OCI-LY7 (cell line): ENCODE data around the gene PODNL1. TPM values are rescaled to one million over a fixed set of nuclear protein-coding genes. Genes with fewer than 3 reads are reported as not detected.
"Not testable (repeated sequence)": the region's sequence is repeated elsewhere in the genome, so short reads cannot be mapped to it uniquely, and the experiment has no call there.

ENCODE experiments used
- BruUV-seq: library from RNA; stranded (reverse); fragments of 400-500 nt; replicated peaks from 2 replicates; lab custom pipeline; 2021; lab: Mats Ljungman, UMichigan
- CTCF ChIA-PET: fragments of 300-600 bp; sonication (Branson Sonifier 250); formaldehyde crosslinking; loops from one replicate; lab custom pipeline; 2022; ENCODE audit warnings: antibody characterized with exemption; ENCODE audit not compliant: unreplicated experiment; lab: Charles Lee
- POLR2A ChIA-PET: fragments of 300-600 bp; sonication (Branson Sonifier 250); formaldehyde crosslinking; loops from one replicate; lab custom pipeline; 2022; ENCODE audit warnings: antibody characterized with exemption; lab: Charles Lee
- DNase-seq: peaks from one replicate; pipeline ENCODE4 v3.0.0-alpha.2; 2015; ENCODE audit warnings: low spot score
- H2AFZ ChIP-seq: fragments of 200-600 bp; sonication (generic), shearing (Covaris generic); 2 replicates; pipeline ENCODE4 v1.6.1; 2014; ENCODE audit warnings: mild to moderate bottlenecking, antibody characterized with exemption, low read length, moderate library complexity
- H3K27ac ChIP-seq: fragments of 200-600 bp; sonication (generic); 2 replicates; pipeline ENCODE4 v1.5.1; 2014; ENCODE audit warnings: mixed run types, low read depth, mild to moderate bottlenecking, moderate library complexity, low read length, inconsistent platforms; ENCODE audit not compliant: poor library complexity, severe bottlenecking
- H3K36me3 ChIP-seq: fragments of 200-600 bp; sonication (generic); 2 replicates; pipeline ENCODE4 v1.6.1; 2014; ENCODE audit warnings: mild to moderate bottlenecking, antibody characterized with exemption, low read length, moderate library complexity, mixed read lengths; ENCODE audit not compliant: insufficient read depth
- H3K4me1 ChIP-seq: fragments of 200-600 bp; sonication (generic); 2 replicates; pipeline ENCODE4 v1.5.1; 2014; ENCODE audit warnings: mild to moderate bottlenecking, low read length; ENCODE audit not compliant: insufficient read depth, poor library complexity, severe bottlenecking
- H3K4me2 ChIP-seq: fragments of 200-600 bp; sonication (generic); 2 replicates; pipeline ENCODE4 v1.6.1; 2014; ENCODE audit warnings: mild to moderate bottlenecking, low read length
- H3K4me3 ChIP-seq: fragments of 200-600 bp; sonication (generic); 2 replicates; pipeline ENCODE4 v1.5.1; 2014; ENCODE audit warnings: mild to moderate bottlenecking, low read depth, low read length; ENCODE audit not compliant: poor library complexity, severe bottlenecking
- H3K79me2 ChIP-seq: fragments of 200-600 bp; sonication (generic); 2 replicates; pipeline ENCODE4 v1.6.1; 2016; ENCODE audit warnings: low read depth, mild to moderate bottlenecking, low read length, moderate library complexity, mixed read lengths; ENCODE audit not compliant: insufficient read depth
- H3K9me2 ChIP-seq: fragments of 200-600 bp; sonication (generic); 2 replicates; pipeline ENCODE4 v1.6.1; 2016; ENCODE audit warnings: mild to moderate bottlenecking, low read length, mixed read lengths; ENCODE audit not compliant: insufficient read depth
- H3K9me3 ChIP-seq: fragments of 200-600 bp; sonication (generic); 2 replicates; pipeline ENCODE4 v1.6.1; 2014; ENCODE audit warnings: mild to moderate bottlenecking, mixed run types, low read length, mixed read lengths
- H4K20me1 ChIP-seq: fragments of 200-600 bp; sonication (generic); 2 replicates; pipeline ENCODE4 v1.6.1; 2014; ENCODE audit warnings: mild to moderate bottlenecking, antibody characterized with exemption, low read length, moderate library complexity, mixed read lengths; ENCODE audit not compliant: insufficient read depth
- CTCF ChIP-seq: fragments of 200-600 bp; sonication (generic); conservative IDR thresholded peaks from 2 replicates; pipeline ENCODE4 v1.5.1; 2014; ENCODE audit warnings: mild to moderate bottlenecking, antibody characterized with exemption, low read length, moderate library complexity, mixed read lengths
- EZH2phosphoT487 ChIP-seq: fragments of 200-600 bp; sonication (generic); IDR thresholded peaks from 2 replicates; pipeline ENCODE4 v1.6.1; 2018; ENCODE audit warnings: low read depth, borderline replicate concordance, mild to moderate bottlenecking, mixed run types, antibody characterized with exemption, low read length, moderate library complexity, mixed read lengths
- intact Hi-C: fragments of 100-400 bp; cut with micrococcal nuclease; formaldehyde crosslinking; loops from one replicate; pipeline ENCODE4 v1.10.0; 2022; ENCODE audit not compliant: unreplicated experiment
- total RNA-seq, 2 experiments: library from RNA; depleted of rRNA in 1 of 2; stranded (reverse); fragments of >200 nt in 1 of 2; shearing (Covaris generic) in 1 of 2; gene quantifications; 2 replicates each; pipeline ENCODE4 v1.2.3, GENCODE V29; 2014 to 2022

Gene PODNL1
- total RNA-seq, 2 experiments from 2014 or later, result 0.16 TPM; not detected in 1

GRCh38 chr19:13976446-13976845 is 38.2 kb upstream of the PODNL1 start:
- no TSS peak for BruUV-seq
- intact Hi-C loops, result no loop called here
- Histone ChIP-seq H3K4me1 (peaks cover 35% of the 10 kb centered on the region), H3K36me3 (peaks cover 34% of the 10 kb centered on the region), H3K9me3 (no peaks in the 10 kb centered on the region), H3K4me2 (no peak overlapping the region), H3K4me3 (no peak overlapping the region), H2AFZ (no peak overlapping the region), H3K9me2 (no peaks in the 10 kb centered on the region), H3K27ac (no peak overlapping the region), H4K20me1 (no peaks in the 10 kb centered on the region), H3K79me2 (no peaks in the 10 kb centered on the region)
- ChIA-PET POLR2A (no interaction called here), CTCF (no interaction called here)
- DNase-seq, result no peak
- no peak for TF ChIP-seq CTCF
- TF ChIP-seq EZH2phosphoT487, result no peak

- Histone ChIP-seq H3K4me2 (no peak overlapping the region), H3K27ac (no peak overlapping the region), H3K79me2 (no peaks in the 10 kb centered on the region), H4K20me1 (no peaks in the 10 kb centered on the region), H3K4me3 (no peak overlapping the region), H3K36me3 (peaks cover 40% of the 10 kb centered on the region), H3K9me2 (no peaks in the 10 kb centered on the region), H3K9me3 (no peaks in the 10 kb centered on the region), H2AFZ (no peak overlapping the region), H3K4me1 (peaks cover 33% of the 10 kb centered on the region)
- DNase-seq, result no peak
- no TSS peak for BruUV-seq
- intact Hi-C loops, result no loop called here
- ChIA-PET POLR2A (no interaction called here), CTCF (no interaction called here)
- no peak for TF ChIP-seq EZH2phosphoT487
- no peak for TF ChIP-seq CTCF
These were observed 37.7 kb upstream of the PODNL1 start for GRCh38 chr19:13975870-13976269.

- H3K4me3 ChIP-seq, result no peak overlapping the region
- H3K9me2 ChIP-seq, result no peaks in the 10 kb centered on the region
- H2AFZ ChIP-seq, result peak overlapping the region; percentile 49; the same call in 1 of the 2 replicates
- H3K36me3 ChIP-seq, result peaks cover 38% of the 10 kb centered on the region
- peak overlapping the region; percentile 57 for H3K4me2 ChIP-seq
- no peaks in the 10 kb centered on the region for H4K20me1 ChIP-seq
- peak overlapping the region; percentile 21 for H3K27ac ChIP-seq
- H3K79me2 ChIP-seq, result no peaks in the 10 kb centered on the region
- TF ChIP-seq EZH2phosphoT487 (no peak), CTCF (no peak)
- DNase-seq, result peak; percentile 84
- CTCF ChIA-PET, result no interaction called here
- H3K9me3 ChIP-seq, result no peaks in the 10 kb centered on the region
- intact Hi-C loops, result no loop called here
- POLR2A ChIA-PET, result no interaction called here
- BruUV-seq, result no TSS peak
- peaks cover 24% of the 10 kb centered on the region for H3K4me1 ChIP-seq
These were observed 35.9 kb upstream of the PODNL1 start for GRCh38 chr19:13974073-13974472.

GRCh38 chr19:13973479-13973878 is 35.3 kb upstream of the PODNL1 start:
- H4K20me1 ChIP-seq, POLR2A ChIA-PET: not testable (repeated sequence)

More at GRCh38 chr19:13973479-13973878, 35.3 kb upstream of the PODNL1 start:
- CTCF ChIA-PET, H3K9me3 ChIP-seq, H3K4me3 ChIP-seq, H3K79me2 ChIP-seq, H3K4me2 ChIP-seq, intact Hi-C loops, H3K9me2 ChIP-seq, BruUV-seq, DNase-seq: not testable (repeated sequence)
- Histone ChIP-seq H3K4me1 (peaks cover 19% of the 10 kb centered on the region), H3K36me3 (peaks cover 44% of the 10 kb centered on the region), H3K27ac (peak overlapping the region; percentile 21), H2AFZ (peak overlapping the region; percentile 49; the same call in 1 of the 2 replicates)
